CD1c-positive myeloid dendritic cell (primary cell): ENCODE results near the gene GZF1.

Experiments
- DNase-seq: peaks from one replicate; pipeline ENCODE4 v3.0.0-alpha.2; 2016; ENCODE audit errors: extremely low spot score

Gene GZF1

DNA sequence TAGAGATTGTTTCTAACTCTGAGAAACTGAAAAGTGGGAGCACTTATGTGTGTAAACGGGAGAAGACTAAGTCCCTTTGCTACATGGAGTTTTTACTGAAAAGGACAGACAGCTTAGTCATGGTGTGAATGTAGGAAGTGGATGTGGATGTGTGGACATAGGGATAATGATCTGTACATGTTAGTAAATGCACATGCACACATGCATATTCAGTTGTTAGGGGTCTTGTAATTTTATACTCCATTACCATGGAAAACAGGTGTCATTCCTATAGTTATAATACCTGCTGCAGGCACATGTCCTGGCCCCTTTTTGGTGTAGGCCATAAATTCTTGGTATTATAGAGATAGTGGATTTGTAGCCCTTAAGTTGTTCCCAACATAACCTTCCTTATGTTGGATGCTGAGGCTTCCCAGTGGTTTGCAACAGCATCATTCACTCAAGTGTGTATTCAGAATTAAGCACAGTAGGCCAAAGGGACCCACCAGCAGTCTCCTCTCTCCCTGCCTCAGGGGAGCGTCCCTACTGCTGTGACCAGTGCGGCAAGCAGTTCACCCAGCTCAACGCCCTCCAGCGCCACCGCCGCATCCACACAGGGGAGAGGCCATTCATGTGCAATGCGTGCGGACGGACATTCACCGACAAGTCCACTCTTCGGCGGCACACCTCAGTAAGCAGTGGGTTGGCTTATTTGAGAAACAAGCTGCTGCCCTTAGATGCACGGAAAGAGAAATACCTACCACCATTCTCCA, 7.3 kb downstream of the GZF1 start:
- no peak for DNase-seq

DNA sequence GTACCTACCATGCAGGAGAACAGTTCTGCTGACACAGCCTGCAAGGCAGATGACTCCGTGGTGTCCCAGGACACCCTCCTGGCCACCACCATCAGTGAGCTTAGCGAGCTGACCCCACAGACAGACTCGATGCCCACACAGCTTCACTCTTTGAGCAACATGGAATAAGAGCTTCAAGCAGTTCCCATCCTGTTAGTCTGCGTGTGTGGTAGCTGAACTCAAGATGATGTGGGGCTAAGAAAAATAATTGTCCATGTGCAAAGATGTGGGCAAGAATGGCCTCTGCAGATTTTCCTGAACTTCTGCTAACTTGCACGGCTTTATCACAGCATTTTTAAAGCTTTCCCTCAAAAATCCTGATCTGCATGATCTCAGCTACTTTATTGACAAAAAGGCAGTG, 8.3 kb downstream of the GZF1 start:
- no peak for DNase-seq

DNA sequence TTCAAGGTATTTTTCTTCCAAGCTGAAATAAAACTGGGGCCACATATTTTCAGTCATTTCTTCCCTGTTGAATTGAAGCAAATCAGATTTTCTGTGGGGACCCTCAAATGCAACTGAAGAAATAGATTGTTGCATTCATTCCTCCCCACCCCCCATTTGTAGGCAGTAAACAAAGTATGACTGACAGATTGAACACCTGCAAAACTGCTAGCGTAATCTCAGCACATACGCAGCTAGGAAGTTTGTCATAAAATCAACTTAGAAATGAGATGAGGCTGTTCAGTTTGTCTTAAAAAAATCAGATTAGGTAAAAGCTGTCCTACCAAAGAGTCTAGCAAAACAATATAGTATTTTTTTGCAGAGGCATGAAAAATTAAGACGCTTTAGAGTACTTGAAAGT, 8.9 kb downstream of the GZF1 start:
- no peak for DNase-seq

DNA sequence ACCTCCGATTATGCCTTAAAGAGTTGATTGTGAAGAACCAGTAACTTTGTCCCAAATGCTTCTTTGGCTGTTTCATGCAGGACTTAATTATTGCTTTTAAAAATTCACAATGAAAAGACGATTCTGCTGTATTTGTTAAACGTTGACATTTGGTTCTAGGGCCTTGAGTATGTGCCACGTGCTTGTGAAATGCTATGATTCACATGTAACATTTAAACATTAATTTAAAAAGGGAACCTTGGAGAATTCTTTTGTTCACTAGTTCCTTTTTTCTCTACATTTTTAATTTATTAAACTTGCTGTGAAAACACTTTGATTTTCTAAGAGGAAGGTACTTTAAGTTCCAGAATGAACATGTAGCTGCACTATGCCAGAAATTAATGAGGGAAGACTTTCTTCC, 9.5 kb downstream of the GZF1 start:
- peak; percentile 68 for DNase-seq

DNA sequence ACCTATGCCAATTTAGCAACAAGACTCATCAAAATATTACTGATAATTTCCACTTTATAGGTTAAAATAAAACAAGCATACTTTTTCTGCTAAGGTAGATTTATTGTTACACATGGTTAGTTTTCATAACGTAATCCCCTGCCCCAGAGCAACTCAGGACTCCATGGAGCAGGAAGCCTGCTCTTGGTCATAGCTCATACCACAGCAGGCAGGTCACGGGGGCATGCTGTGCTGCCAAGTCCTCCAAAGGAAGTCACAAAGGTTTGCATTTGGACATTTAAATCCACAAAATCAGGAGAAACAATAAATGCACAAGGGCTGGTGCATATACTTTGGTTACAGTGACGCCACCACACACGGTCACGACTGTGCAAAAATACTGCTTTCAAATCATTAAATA, 12.5 kb downstream of the GZF1 start:
- DNase-seq = no peak

DNA sequence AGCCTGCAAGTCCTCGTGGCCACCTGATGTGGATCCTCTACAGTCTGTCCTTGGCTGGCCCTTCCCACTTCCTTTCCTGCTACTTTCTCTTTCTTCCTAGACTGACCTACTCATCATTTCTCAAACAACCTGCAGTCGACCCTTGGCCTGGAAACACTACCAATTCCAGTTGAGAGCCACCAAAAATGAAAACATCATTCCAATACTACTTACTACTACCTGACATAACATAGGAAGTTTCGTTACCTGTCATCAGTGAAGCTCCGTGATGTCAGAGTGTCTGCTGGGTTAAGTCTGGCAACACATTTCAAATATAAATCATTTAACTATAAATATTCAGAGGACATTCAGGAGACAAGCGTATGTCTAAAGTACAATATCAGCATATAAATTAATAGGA, 13.8 kb downstream of the GZF1 start:
- DNase-seq = no peak

DNA sequence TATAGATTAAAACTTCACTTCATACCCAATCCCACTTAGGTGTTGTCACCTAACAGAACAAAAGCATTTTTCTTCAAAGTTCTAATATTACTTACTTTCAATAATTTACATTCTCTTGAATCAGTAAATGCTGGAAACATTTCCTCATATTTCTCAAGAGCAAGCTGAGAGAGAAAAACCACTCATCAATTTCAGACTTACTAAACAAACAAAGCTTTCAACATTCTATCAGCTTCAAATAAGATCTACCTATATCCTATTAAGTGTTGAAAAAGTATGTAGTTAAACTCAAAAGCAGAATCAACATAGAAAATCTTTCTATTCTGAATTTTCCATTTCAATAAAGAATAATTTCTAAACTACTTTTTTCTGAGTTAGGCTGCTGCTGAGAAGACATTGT, 17.8 kb downstream of the GZF1 start:
- no peak for DNase-seq

DNA sequence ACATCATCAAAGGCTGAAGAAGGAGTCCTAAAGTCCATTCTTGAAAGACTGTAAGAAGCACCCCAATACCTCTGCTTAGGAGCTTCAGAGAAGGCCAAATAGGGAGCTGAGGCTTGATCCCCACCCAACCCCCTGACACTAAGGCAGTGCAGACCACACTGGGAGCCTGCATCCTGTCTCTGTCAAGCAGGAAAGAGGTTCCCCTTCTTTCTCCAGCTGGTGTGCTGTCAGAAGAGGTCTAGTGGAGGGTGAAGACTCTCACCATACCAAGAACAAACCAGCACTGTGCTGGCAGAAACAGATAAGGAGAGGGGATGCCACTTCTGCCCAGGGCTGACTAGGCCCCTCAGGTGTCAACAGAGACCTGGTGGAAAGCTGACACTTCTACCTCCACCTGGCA, 19.9 kb downstream of the GZF1 start:
- no peak for DNase-seq

DNA sequence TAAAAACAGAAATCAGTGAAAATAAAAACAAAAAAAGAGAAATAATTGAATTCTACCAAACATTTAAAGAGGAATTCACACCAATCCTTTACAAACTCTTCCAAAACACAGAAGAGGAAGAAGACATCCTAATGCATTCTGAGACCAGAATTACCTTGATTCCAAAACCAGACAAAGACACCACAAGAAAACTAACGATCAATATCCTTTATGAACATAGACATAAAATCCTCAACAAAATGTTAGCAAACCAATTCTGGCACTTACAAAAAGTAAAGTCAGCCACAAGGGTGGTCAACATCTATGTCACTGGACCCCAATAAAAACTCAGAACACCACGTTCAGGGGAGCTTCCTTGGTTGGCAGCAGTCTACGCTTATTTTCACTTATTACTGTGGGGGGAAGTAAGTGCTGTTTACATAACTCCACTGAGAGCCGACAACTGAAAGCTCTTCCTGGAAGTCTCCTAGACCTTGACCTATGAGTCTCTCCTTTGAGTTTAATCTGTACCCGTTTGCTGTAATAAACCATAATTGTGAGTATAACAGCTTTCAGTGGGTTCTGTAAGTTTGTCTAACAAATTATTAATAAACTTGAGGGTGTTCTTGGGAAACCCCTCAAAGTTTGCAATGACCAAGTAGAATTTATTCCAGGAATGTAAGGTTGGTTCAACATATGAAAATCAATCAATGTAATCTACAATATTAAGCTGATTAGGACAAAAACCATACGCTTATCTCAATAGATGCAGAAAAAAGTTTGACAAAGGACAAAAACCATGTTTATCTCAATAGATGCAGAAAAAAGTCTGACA, 24.5 kb downstream of the GZF1 start:
- DNase-seq = no peak

DNA sequence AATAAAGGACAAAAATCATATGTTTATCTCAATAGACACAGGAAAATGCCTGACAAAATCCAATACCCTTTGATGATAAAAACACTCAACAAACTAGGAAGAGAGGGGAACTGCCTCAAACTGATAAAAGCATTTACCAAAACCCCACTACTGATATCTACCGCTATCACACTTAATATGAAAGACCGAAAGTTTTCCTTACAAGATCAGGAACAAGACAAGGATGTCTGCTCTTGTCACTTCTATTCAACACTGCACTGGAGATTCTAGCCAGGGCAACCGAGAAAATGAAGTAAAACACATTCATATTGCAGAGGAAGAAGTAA, 25.1 kb downstream of the GZF1 start:
- DNase-seq = no peak

DNA sequence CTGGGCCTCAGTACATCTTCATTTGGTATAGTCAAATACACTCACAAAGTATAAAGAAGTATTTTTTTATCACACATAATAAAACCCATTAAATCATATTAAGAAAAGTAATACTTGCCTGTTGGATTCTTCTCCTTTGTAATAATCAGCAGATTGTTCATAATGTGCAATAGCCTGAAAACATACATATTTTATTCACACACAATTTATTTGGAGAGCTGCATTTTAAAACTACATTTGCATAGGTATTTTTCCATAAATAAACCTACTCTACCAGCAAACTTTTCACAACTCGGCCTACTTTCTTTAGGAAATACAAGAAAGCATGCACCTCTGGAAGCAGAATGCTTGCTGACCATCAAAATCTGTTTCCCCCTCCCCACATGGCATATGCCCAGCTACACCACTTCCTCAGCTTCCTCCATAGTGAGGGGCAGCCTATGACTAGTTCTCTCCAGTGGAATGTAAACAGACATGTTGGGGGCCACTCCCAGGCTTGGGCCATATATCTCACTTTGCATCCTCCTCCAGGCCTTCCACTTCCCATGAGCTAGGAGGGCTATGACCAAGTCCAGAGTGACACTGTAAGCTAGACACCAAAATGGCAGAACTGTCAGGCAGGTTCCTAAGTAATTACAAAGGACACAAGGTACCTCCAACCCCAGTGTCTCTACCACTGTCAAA, 28.3 kb downstream of the GZF1 start:
- no peak for DNase-seq

DNA sequence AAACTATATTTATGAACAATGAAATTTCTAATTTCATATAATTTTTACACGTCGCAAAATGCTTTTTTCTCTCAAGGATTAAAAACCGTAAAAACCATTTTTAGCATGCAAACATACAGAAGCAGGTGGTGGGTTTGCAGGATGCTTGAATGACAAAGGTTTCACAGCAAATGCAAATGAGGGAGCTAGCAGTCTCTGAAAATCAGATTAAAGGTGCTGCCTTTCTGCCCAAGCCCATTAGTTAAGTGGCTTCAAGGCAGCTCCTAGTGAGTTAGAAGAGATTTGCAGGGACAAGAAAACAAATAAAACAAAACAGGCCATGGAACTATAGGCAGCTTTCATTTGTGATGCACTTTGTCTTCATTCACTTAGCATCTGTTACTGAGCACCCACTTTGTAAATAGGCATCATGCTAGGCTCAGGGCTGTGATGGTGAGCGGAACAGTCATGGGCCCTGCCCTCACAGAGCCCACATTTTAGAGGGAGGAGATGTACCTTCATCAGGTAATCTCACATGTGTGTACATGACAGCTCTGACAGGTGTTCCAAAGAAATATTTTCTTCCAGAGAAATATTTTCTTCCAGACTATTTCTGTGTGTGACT, 29.8 kb downstream of the GZF1 start:
- DNase-seq = no peak

DNA sequence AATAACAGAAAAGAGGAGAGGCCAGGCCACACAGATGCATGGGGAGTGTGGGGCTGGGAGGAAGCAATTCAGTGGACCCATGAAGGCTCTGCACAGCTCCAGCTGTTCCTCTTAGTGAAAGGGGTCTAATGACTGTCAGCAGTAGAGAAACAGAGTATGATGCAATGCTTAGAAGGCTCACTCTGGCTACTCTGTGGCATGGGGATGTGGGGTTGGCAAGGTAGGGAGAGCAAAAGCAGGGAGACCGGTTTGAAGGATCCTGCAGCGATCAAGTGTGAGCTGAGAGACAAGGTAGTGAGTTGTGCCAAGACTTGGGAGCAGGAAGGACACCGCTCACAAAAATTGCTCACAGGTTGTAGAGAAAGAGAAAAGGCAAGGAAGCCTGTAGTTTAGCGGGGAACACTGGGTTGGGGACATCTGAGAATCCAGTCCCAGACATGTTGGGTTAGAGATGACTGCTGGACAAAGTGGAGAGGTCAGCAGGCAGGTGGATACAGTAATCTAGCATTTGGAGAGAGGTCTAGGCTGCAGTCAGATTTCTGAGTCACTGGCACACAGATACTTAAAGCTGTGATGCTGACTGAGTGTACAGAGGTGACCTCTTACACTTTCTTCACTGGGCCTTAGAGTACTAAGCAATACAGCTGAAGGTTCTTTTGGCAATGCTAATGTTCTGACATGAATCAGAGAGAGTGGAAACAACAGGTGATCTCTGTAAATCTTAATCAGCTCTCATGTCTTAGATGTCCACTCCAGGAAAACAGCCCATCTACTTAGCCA, 32.2 kb downstream of the GZF1 start:
- DNase-seq = no peak

DNA sequence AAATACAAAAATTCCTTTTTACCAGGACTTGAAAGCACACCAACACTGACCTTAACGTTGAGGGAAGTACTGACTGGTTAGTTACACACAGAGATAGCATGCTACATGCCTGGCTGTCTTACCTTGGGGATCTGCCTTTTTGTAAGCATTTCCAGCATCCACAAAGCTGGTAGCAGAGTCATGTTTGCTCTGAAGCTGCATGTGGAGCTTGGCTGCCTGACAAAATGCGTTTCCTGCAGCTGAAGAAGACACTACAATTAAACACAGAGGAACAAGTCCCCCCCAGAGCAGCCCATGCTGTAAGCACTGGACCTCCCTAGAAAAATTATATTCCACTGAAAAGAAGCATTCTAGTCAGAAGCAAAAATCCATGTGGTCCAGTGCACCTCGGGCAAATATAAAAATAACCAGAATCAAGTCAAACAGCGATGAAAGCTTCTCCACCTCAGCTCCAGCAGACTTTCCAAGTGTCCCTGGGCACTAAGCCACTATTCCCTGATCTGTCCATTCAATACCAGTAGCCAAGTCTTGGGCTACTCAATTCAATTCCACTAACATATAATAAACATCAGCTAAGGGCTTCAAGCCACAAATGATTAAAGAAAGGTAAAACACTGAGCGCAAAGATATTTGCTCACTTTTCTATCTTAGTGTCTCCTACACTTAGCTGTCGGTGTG, 35.1 kb downstream of the GZF1 start:
- DNase-seq = no peak

DNA sequence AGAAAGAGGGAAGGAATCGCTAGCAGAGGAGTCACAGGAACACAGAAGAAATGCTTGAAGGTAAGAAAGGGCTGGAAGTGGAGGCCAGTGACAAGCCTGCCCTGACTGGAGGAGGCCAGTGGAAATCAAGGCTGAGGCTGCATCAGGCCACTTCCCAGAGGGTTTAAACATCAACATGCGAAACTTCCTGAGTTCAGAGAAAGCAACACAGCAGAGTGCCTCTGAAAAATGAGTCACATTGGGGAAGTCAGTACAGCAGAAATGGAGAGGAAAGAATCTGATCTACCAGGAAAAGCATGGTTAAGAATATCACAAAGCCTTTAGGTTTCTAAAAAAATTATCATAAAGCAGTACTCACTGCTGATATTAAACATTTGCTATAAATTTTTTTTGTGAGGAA, 36.0 kb downstream of the GZF1 start:
- DNase-seq = peak; percentile 53

DNA sequence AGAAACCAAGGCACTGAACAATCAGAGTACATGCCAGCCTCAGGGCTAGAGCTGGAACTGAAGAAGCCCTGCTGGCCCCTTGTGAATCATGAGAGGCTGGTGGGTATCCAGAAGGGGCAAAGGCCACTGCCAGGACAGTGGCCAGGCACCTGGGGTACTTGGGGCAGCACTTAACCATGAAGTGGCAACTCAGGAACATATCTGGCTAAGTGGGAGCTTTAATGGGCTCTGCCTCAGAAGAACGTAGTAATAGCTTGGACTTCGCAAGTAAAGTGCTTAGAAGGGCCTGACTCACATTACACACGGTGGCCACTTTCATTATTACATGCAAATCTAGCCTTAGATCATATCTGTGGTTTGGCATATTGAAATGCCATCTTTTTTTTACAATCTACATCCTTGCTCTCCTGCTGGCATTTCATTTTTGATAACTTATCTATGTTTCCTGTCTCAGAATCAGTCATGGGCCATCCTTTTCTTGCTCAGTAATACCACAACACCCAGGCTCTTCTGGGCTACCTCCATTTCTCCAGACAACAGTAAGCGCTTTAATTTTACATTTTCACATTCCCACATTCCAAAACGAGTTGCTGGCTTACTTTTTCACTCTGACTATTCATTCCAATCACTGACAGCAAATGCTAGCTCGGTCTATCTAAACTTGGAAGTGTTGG, 37.7 kb downstream of the GZF1 start:
- no peak for DNase-seq

DNA sequence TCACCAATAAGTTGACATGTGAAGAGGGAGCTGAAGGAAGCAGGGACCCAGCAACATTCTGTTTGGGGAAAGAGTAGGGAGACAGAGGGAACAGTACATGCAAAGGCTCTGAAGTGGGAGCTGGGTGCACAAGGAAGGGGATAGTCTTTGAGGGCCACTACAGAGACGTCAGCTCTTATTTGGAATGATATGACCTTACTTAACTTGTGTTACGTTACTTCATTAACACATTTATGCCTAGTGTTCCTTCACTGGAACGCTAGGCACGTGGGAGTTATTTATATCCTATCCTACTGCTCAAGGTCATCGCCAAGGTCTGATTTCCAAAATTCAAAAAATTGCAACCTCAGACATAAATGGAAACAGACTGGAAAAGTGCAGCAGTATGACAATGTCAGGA, 39.1 kb downstream of the GZF1 start:
- no peak for DNase-seq

DNA sequence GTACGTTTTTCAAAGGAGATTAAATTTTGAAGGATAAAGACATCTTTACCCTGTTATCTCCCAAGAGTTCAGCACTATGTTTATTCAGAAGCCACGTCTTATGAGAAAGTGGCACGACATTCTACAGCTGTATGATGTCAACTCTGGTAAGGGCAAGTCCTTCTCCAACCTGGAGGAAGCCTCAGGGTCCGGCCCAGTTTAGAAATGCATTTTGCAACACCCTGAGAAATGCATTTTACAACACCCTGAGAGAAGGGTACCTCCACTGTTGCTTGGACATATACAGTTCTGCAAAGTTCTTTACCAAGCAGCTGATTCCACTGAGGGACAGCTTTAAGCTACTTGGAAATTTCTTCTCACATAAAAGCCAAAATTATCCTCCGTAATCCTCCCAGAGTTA, 41.8 kb downstream of the GZF1 start:
- no peak for DNase-seq

DNA sequence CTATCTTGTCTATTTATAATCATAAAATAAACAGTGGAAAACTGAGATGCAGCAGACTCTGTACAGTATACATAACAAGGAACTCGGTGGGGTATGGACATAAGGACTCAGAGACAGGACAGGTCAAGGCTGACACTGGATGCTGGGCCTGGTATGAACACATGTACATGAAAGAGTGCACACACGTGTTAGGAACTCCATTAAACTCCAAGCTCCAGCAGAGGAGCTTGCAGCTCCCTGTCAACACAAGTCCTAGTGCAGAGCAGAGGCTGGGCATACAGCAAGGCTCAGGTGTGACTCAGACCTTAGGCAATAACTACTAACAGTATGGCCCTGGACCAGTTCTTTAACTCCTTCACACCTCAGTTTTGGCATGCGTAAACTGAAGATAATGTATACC, 42.2 kb downstream of the GZF1 start:
- DNase-seq = no peak

DNA sequence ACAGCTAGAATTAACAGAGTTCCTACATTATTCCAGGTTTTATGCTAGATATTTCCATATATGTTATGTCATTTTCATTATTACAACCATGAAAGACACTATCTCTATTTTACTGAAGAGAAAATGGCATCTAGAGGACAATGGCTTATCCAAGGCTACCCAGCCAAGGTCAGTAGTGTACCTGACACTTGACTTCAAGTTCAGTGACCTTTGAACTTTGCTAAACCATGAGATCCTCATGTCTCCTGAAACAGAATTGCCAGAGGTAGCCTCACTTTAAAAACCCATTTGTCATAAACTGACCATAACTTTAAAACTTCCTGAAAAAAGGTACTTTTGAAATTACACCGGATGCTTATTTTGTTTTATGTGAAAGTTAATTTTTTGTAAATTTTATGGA, 44.9 kb downstream of the GZF1 start:
- no peak for DNase-seq
